GM10266 (cell line): Measurements from ENCODE around the gene LAMB1.
"Not testable (repeated sequence)": the region's sequence is repeated elsewhere in the genome, so short reads cannot be mapped to it uniquely, and the experiment has no call there.

Experiments
- DNase-seq: peaks from one replicate; pipeline ENCODE4 v3.0.0; 2012; ENCODE audit errors: extremely low spot score
- CTCF ChIP-seq: IDR thresholded peaks from 2 replicates; pipeline ENCODE4 v1.5.1; 2012; ENCODE audit warnings: mild to moderate bottlenecking, low read depth; ENCODE audit not compliant: control insufficient read depth, insufficient read depth; ENCODE audit errors: missing control alignments

The LAMB1 gene

GRCh38 chr7:108044345-108044744, 41.4 kb upstream of the LAMB1 start:
- no peak for DNase-seq
- no peak for TF ChIP-seq CTCF

- no peak for DNase-seq
- no peak for TF ChIP-seq CTCF
These were observed 36.0 kb upstream of the LAMB1 start for GRCh38 chr7:108038986-108039385.

GRCh38 chr7:108037741-108038140, 34.8 kb upstream of the LAMB1 start:
- DNase-seq, result no peak
- no peak for TF ChIP-seq CTCF

- no peak for DNase-seq
- no peak for TF ChIP-seq CTCF
These were observed 34.2 kb upstream of the LAMB1 start for GRCh38 chr7:108037140-108037539.

GRCh38 chr7:108034586-108034985, 31.6 kb upstream of the LAMB1 start:
- no peak for DNase-seq
- TF ChIP-seq CTCF, result no peak

- TF ChIP-seq CTCF, result no peak
- no peak for DNase-seq
These were observed 31.0 kb upstream of the LAMB1 start for GRCh38 chr7:108033776-108034497.

- DNase-seq, result not testable (repeated sequence)
These were observed 30.3 kb upstream of the LAMB1 start for GRCh38 chr7:108033309-108033708.

- TF ChIP-seq CTCF, result no peak
- no peak for DNase-seq
These were observed 27.6 kb upstream of the LAMB1 start for GRCh38 chr7:108030516-108030915.
